SK-N-SH (cell line): ENCODE measurements around the gene OSBPL10.

Experiments
- ELF1 ChIP-seq: IDR thresholded peaks from 2 replicates; pipeline ENCODE4 v1.4.0; 2012
- POLR2AphosphoS5 ChIP-seq: IDR thresholded peaks from 2 replicates; pipeline ENCODE4 v1.6.1; 2012; ENCODE audit warnings: low read depth, low read length
- ZBTB33 ChIP-seq: IDR thresholded peaks from 2 replicates; pipeline ENCODE4 v1.4.0; 2012; ENCODE audit warnings: low read depth, borderline replicate concordance
- TF ChIP-seq, protein P1 (sequence below): fragments of 200-600 bp; sonication (generic); IDR thresholded peaks from 2 replicates; pipeline ENCODE4 v1.6.1; 2017; ENCODE audit warnings: antibody characterized with exemption, mild to moderate bottlenecking, moderate library complexity
- TF ChIP-seq, protein P2 (sequence below): fragments of 150-350 bp; IDR thresholded peaks from 2 replicates; pipeline ENCODE4 v1.6.1; 2017; ENCODE audit warnings: antibody characterized with exemption, low read length, low read depth, borderline replicate concordance
- TF ChIP-seq, protein P3 (sequence below): IDR thresholded peaks from 2 replicates; pipeline ENCODE4 v1.4.0; 2012; ENCODE audit warnings: low read depth, borderline replicate concordance

DNA sequence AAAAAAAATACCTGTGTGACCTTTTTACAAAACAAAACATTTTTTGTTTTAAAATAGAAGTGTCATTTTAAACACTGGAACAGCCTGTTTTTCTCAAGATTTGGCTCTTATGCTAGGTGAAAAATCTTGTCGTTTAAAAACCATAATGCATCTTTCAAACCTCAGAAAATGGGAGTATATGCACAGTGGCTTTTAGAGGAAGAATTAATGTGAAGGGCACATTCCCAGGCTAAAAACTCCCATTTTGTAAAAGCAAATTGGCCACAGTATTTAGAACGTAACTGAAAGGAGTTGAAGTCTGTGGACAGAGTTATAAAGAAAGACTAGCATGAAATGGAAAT is 190.0 kb downstream of the OSBPL10 start:
- TF ChIP-seq POLR2AphosphoS5 (no peak), ZBTB33 (no peak), ELF1 (no peak)
- TF ChIP-seq, protein P1, sequence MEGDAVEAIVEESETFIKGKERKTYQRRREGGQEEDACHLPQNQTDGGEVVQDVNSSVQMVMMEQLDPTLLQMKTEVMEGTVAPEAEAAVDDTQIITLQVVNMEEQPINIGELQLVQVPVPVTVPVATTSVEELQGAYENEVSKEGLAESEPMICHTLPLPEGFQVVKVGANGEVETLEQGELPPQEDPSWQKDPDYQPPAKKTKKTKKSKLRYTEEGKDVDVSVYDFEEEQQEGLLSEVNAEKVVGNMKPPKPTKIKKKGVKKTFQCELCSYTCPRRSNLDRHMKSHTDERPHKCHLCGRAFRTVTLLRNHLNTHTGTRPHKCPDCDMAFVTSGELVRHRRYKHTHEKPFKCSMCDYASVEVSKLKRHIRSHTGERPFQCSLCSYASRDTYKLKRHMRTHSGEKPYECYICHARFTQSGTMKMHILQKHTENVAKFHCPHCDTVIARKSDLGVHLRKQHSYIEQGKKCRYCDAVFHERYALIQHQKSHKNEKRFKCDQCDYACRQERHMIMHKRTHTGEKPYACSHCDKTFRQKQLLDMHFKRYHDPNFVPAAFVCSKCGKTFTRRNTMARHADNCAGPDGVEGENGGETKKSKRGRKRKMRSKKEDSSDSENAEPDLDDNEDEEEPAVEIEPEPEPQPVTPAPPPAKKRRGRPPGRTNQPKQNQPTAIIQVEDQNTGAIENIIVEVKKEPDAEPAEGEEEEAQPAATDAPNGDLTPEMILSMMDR = no peak
- TF ChIP-seq, protein P2, sequence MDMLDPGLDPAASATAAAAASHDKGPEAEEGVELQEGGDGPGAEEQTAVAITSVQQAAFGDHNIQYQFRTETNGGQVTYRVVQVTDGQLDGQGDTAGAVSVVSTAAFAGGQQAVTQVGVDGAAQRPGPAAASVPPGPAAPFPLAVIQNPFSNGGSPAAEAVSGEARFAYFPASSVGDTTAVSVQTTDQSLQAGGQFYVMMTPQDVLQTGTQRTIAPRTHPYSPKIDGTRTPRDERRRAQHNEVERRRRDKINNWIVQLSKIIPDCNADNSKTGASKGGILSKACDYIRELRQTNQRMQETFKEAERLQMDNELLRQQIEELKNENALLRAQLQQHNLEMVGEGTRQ = no peak
- TF ChIP-seq, protein P3, sequence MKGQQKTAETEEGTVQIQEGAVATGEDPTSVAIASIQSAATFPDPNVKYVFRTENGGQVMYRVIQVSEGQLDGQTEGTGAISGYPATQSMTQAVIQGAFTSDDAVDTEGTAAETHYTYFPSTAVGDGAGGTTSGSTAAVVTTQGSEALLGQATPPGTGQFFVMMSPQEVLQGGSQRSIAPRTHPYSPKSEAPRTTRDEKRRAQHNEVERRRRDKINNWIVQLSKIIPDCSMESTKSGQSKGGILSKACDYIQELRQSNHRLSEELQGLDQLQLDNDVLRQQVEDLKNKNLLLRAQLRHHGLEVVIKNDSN = no peak
